Spinal cord (tissue), 10 donors: ENCODE results near the gene USP33. TPM values are rescaled to one million over a fixed set of nuclear protein-coding genes. Genes with fewer than 3 reads are reported as not detected.
"Not testable (repeated sequence)": the region's sequence is repeated elsewhere in the genome, so short reads cannot be mapped to it uniquely, and the experiment has no call there.

ENCODE experiments used
- DNase-seq, 6 donors: peaks; one replicate each; pipeline versions ENCODE4 v3.0.0 to v3.0.0-alpha.2; 2013 to 2015; ENCODE audit warnings: low spot score in 6 of 6, low read depth in 4 of 6
- H3K27ac ChIP-seq: one replicate; pipeline ENCODE4 v1.5.1; 2013; ENCODE audit warnings: low read depth, low read length, control low read depth
- H3K27me3 ChIP-seq: one replicate; pipeline ENCODE4 v1.6.1; 2013; ENCODE audit warnings: low read length; ENCODE audit not compliant: control insufficient read depth, insufficient read depth
- H3K36me3 ChIP-seq: one replicate; pipeline ENCODE4 v1.6.1; 2013; ENCODE audit warnings: low read length; ENCODE audit not compliant: control insufficient read depth, insufficient read depth
- H3K4me1 ChIP-seq: one replicate; pipeline ENCODE4 v1.6.1; 2013; ENCODE audit warnings: low read length; ENCODE audit not compliant: control insufficient read depth, insufficient read depth
- H3K4me3 ChIP-seq: one replicate; pipeline ENCODE4 v1.5.1; 2013; ENCODE audit warnings: low read depth, low read length, control low read depth
- H3K9me3 ChIP-seq: one replicate; pipeline ENCODE4 v1.6.1; 2013; ENCODE audit warnings: low read length; ENCODE audit not compliant: control insufficient read depth, insufficient read depth
- WGBS: methylation state at CpG from one replicate; pipeline ENCODE4 v1.1.5; 2013; ENCODE audit warnings: missing lambda C conversion rate; ENCODE audit not compliant: insufficient coverage; 5-methylcytosine and 5-hydroxymethylcytosine counted together
- polyA plus RNA-seq, 2 donors: library from polyadenylated mRNA; unstranded; fragments of 120-200 nt; gene quantifications; one replicate each; pipeline ENCODE4 v1.2.1, GENCODE V29; 2013; ENCODE audit not compliant: insufficient read length in 2 of 2
- total RNA-seq, 2 donors: library from RNA; depleted of rRNA in 1 of 2; stranded (reverse); fragments of 120-200 nt in 1 of 2; fragments of >200 nt in 1 of 2; gene quantifications; one replicate each; pipeline versions ENCODE4 v1.2.3 to v1.2.4, GENCODE V29; 2013 to 2014
- donor health status: healthy.

USP33 gene
- total and polyA plus RNA-seq, 4 donors: 85.2 to 207 (median 96.9) TPM

GRCh38 chr1:77661696-77662095, 98.0 kb downstream of the USP33 start:
- Histone ChIP-seq H3K36me3 (peaks cover 3% of the 10 kb centered on the region), H3K9me3 (no peaks in the 10 kb centered on the region), H3K4me3 (no peak overlapping the region), H3K27ac (no peak overlapping the region), H3K27me3 (no peaks in the 10 kb centered on the region), H3K4me1 (peaks cover 3% of the 10 kb centered on the region)
- 77% methylated on average over 3 of the region's 4 CpGs for WGBS
- DNase-seq: no peak

GRCh38 chr1:77659879-77660593, 99.6 kb downstream of the USP33 start:
- H3K27me3 ChIP-seq: no peaks in the 10 kb centered on the region
- H3K4me3 ChIP-seq: no peak overlapping the region
- H3K27ac ChIP-seq: no peak overlapping the region
- H3K4me1 ChIP-seq: no peaks in the 10 kb centered on the region
- WGBS: 100% methylated on average over 1 of the region's 4 CpGs
- no peak for DNase-seq
- H3K9me3 ChIP-seq: no peaks in the 10 kb centered on the region
- H3K36me3 ChIP-seq: peaks cover 3% of the 10 kb centered on the region

GRCh38 chr1:77658271-77658670, 101.4 kb downstream of the USP33 start:
- Histone ChIP-seq H3K27ac (no peak overlapping the region), H3K9me3 (no peaks in the 10 kb centered on the region), H3K36me3 (peaks cover 3% of the 10 kb centered on the region), H3K27me3 (no peaks in the 10 kb centered on the region), H3K4me3 (no peak overlapping the region), H3K4me1 (no peaks in the 10 kb centered on the region)
- WGBS: 100% methylated on average over 2 of the region's 6 CpGs
- no peak for DNase-seq

- Histone ChIP-seq H3K4me3 (no peak overlapping the region), H3K36me3 (peaks cover 3% of the 10 kb centered on the region), H3K27me3 (no peaks in the 10 kb centered on the region), H3K27ac (no peak overlapping the region), H3K9me3 (peaks cover 2% of the 10 kb centered on the region), H3K4me1 (no peaks in the 10 kb centered on the region)
- no CpG with 5 or more reads among the region's 2 CpGs for WGBS
- no peak for DNase-seq
These were observed 104.1 kb downstream of the USP33 start for GRCh38 chr1:77655431-77655974.

- Histone ChIP-seq H3K27me3 (no peaks in the 10 kb centered on the region), H3K9me3 (peaks cover 8% of the 10 kb centered on the region), H3K27ac (no peak overlapping the region), H3K36me3 (peaks cover 4% of the 10 kb centered on the region), H3K4me3 (no peak overlapping the region), H3K4me1 (no peaks in the 10 kb centered on the region)
- DNase-seq: no peak
- 96% methylated on average over 2 of the region's 6 CpGs for WGBS
These were observed 106.6 kb downstream of the USP33 start for GRCh38 chr1:77652970-77653516.

- no peak overlapping the region for H3K4me3 ChIP-seq
- peaks cover 8% of the 10 kb centered on the region for H3K9me3 ChIP-seq
- peaks cover 5% of the 10 kb centered on the region for H3K36me3 ChIP-seq
- H3K27ac ChIP-seq: no peak overlapping the region
- no peaks in the 10 kb centered on the region for H3K4me1 ChIP-seq
- H3K27me3 ChIP-seq: no peaks in the 10 kb centered on the region
- no peak for DNase-seq
These were observed 107.4 kb downstream of the USP33 start for GRCh38 chr1:77652268-77652667.

- Histone ChIP-seq H3K9me3 (peaks cover 8% of the 10 kb centered on the region), H3K4me1 (peaks cover 1% of the 10 kb centered on the region), H3K36me3 (peaks cover 10% of the 10 kb centered on the region), H3K27ac (no peak overlapping the region), H3K4me3 (no peak overlapping the region), H3K27me3 (no peaks in the 10 kb centered on the region)
- no peak for DNase-seq
- WGBS: no CpG with 5 or more reads among the region's 2 CpGs
These were observed 110.5 kb downstream of the USP33 start for GRCh38 chr1:77649127-77649526.

GRCh38 chr1:77646224-77646623, 113.4 kb downstream of the USP33 start:
- H3K4me3 ChIP-seq, H3K27me3 ChIP-seq, DNase-seq, H3K27ac ChIP-seq, H3K9me3 ChIP-seq: not testable (repeated sequence)
- WGBS: 100% methylated on average over 1 of the region's 6 CpGs
- peaks cover 10% of the 10 kb centered on the region for H3K36me3 ChIP-seq
- H3K4me1 ChIP-seq: peaks cover 13% of the 10 kb centered on the region
